Measurements from ENCODE around the gene UBXN10. TPM values are rescaled to one million over a fixed set of nuclear protein-coding genes. Genes with fewer than 3 reads are reported as not detected.

The UBXN10 gene
- total RNA-seq, 1 donor from 2014 or later: not detected

- TF ChIP-seq, protein P1, sequence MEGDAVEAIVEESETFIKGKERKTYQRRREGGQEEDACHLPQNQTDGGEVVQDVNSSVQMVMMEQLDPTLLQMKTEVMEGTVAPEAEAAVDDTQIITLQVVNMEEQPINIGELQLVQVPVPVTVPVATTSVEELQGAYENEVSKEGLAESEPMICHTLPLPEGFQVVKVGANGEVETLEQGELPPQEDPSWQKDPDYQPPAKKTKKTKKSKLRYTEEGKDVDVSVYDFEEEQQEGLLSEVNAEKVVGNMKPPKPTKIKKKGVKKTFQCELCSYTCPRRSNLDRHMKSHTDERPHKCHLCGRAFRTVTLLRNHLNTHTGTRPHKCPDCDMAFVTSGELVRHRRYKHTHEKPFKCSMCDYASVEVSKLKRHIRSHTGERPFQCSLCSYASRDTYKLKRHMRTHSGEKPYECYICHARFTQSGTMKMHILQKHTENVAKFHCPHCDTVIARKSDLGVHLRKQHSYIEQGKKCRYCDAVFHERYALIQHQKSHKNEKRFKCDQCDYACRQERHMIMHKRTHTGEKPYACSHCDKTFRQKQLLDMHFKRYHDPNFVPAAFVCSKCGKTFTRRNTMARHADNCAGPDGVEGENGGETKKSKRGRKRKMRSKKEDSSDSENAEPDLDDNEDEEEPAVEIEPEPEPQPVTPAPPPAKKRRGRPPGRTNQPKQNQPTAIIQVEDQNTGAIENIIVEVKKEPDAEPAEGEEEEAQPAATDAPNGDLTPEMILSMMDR (IDR thresholded peaks at IDR 0.05): no peak
- intact Hi-C loops (cut with DNase I): no loop called here
Observed at GRCh38 chr1:20199840-20200239, 13.9 kb downstream of the UBXN10 start.

DNA sequence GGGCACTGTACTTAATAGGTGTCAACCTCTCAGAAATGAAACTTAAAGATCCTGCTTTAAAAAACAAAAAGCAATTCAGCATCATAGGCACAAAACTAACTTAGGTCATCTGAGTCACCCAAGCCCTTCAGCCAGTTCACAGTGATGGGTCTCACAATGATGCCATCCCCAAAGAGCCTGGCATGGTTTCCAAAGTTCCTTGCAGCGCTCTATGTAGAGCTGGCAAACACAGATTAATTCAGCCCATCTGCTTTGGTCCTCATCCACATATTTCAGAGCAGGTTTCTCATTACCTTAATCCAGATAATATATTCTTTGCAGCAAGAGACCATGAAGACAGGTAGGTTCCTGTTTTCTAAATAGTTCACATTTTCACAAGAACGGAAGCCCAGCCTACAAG is 15.1 kb downstream of the UBXN10 start:
- intact Hi-C loops (cut with DNase I): no loop called here
- Histone ChIP-seq H3K27me3 (no peaks in the 10 kb centered on the region), H3K4me3 (no peak overlapping the region), H3K4me1 (no peaks in the 10 kb centered on the region), H3K27ac (no peak overlapping the region), H3K36me3 (no peaks in the 10 kb centered on the region), H3K9me3 (no peaks in the 10 kb centered on the region)
- no peak for DNase-seq (ENCODE audit: low spot score in 2 of 2)
- TF ChIP-seq, protein P1 (IDR thresholded peaks at IDR 0.05): no peak

More at GRCh38 chr1:20199840-20200239, 13.9 kb downstream of the UBXN10 start:
- no peaks in the 10 kb centered on the region for H3K4me1 ChIP-seq
- H3K27me3 ChIP-seq: no peaks in the 10 kb centered on the region
- H3K36me3 ChIP-seq: no peaks in the 10 kb centered on the region
- no peak for DNase-seq (ENCODE audit: low spot score in 2 of 2)
- no peak overlapping the region for H3K27ac ChIP-seq
- no peaks in the 10 kb centered on the region for H3K9me3 ChIP-seq
- no peak overlapping the region for H3K4me3 ChIP-seq

GRCh38 chr1:20202166-20202565 is 16.3 kb downstream of the UBXN10 start:
- no peaks in the 10 kb centered on the region for H3K27me3 ChIP-seq
- no peaks in the 10 kb centered on the region for H3K4me1 ChIP-seq
- intact Hi-C loops (cut with DNase I): no loop called here
- no peak for DNase-seq (ENCODE audit: low spot score in 2 of 2)
- H3K36me3 ChIP-seq: no peaks in the 10 kb centered on the region
- H3K9me3 ChIP-seq: no peaks in the 10 kb centered on the region
- TF ChIP-seq, protein P1 (IDR thresholded peaks at IDR 0.05): no peak
- no peak overlapping the region for H3K4me3 ChIP-seq
- H3K27ac ChIP-seq: no peak overlapping the region

DNA sequence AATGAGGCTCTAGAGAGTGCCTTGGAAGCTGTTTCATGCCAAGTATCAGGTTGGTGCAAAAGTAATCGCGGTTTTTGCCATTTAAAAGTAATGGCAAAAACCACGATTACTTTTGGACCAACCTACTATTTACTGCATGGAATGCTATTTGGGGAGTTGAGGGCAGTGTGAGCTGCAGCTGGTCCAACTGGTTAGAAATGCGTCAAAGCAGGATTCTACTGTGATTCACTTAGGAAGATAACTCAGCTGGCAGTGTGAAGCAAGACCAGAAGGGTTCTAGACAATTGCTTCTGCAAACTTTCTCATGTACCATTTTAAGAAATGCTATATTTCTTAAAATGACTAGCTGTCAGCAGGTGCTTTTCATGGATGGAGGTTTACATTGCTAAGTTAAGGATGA is 21.6 kb downstream of the UBXN10 start:
- intact Hi-C loops (cut with DNase I): no loop called here
- Histone ChIP-seq H3K9me3 (no peaks in the 10 kb centered on the region), H3K4me3 (no peak overlapping the region), H3K27ac (no peak overlapping the region), H3K36me3 (no peaks in the 10 kb centered on the region), H3K4me1 (peaks cover 0 to 1% of the 10 kb centered on the region in 2 donors), H3K27me3 (no peaks in the 10 kb centered on the region)
- no peak for DNase-seq (ENCODE audit: low spot score in 2 of 2)
- TF ChIP-seq, protein P1 (IDR thresholded peaks at IDR 0.05): no peak

GRCh38 chr1:20209471-20209870 is 23.6 kb downstream of the UBXN10 start:
- Histone ChIP-seq H3K4me3 (no peak overlapping the region), H3K27me3 (no peaks in the 10 kb centered on the region), H3K4me1 (peaks cover 0 to 3% of the 10 kb centered on the region in 2 donors), H3K36me3 (no peaks in the 10 kb centered on the region), H3K9me3 (no peaks in the 10 kb centered on the region), H3K27ac (no peak overlapping the region)
- TF ChIP-seq, protein P1 (IDR thresholded peaks at IDR 0.05): no peak
- DNase-seq (ENCODE audit: low spot score in 2 of 2): no peak
- intact Hi-C loops (cut with DNase I): no loop called here

All from ascending aorta (tissue), 2 donors.